Activated T-cell treated with anti-CD3 and anti-CD28 coated beads, Interleukin-2, amount 50 U/mL, for 72 hours (primary cell): ENCODE results near the gene PRSS38. TPM values are rescaled to one million over a fixed set of nuclear protein-coding genes. Genes with fewer than 3 reads are reported as not detected.
A peak's percentile ranks its signal among the peaks of the same experiment; 100 is the strongest.

ENCODE experiments used
- ATAC-seq, 2 donors: fragments of 150-1000 bp; cut with Tn5 transposase; replicated peaks in 1 of 2; 2 replicates each; pipeline ENCODE4 v1.10.0; 2021; ENCODE audit warnings: moderate library complexity in 2 of 2, mild to moderate bottlenecking in 1 of 2
- DNase-seq, 2 donors: peaks; one replicate each; pipeline ENCODE4 v3.0.0; 2021 to 2022; ENCODE audit warnings: mixed read lengths in 1 of 2
- H3K27ac Mint-ChIP-seq: one replicate; pipeline ENCODE4 v1.8.0; 2022; ENCODE audit warnings: mild to moderate bottlenecking, moderate library complexity, mixed read lengths
- H3K27me3 Mint-ChIP-seq: one replicate; pipeline ENCODE4 v1.8.0; 2022; ENCODE audit warnings: low read depth, mixed read lengths
- H3K36me3 Mint-ChIP-seq, 2 donors: one replicate each; pipeline ENCODE4 v1.8.0; 2022; ENCODE audit warnings: mixed read lengths in 2 of 2, mild to moderate bottlenecking in 1 of 2; ENCODE audit not compliant: insufficient read depth in 2 of 2
- H3K4me1 Mint-ChIP-seq: one replicate; pipeline ENCODE4 v1.8.0; 2022; ENCODE audit warnings: low read depth, mixed read lengths
- H3K4me3 Mint-ChIP-seq, 2 donors: one replicate each; pipeline ENCODE4 v1.8.0; 2022; ENCODE audit warnings: mild to moderate bottlenecking in 2 of 2, mixed read lengths in 2 of 2, moderate library complexity in 2 of 2
- H3K9me3 Mint-ChIP-seq, 2 donors: one replicate each; pipeline ENCODE4 v1.8.0; 2022; ENCODE audit warnings: mixed read lengths in 2 of 2
- total RNA-seq, 2 donors: library from RNA; stranded (reverse); gene quantifications; one replicate each; pipeline ENCODE4 v1.2.3, GENCODE V29; 2022

Gene PRSS38
- total RNA-seq, 2 donors from 2014 or later = not detected

GRCh38 chr1:227883641-227884301 is 68.3 kb downstream of the PRSS38 start:
- Mint-ChIP-seq H3K4me3 (no peak overlapping the region), H3K36me3 (no peaks in the 10 kb centered on the region), H3K27ac (no peak overlapping the region), H3K4me1 (peaks cover 12% of the 10 kb centered on the region), H3K27me3 (no peaks in the 10 kb centered on the region), H3K9me3 (no peaks in the 10 kb centered on the region)
- ATAC-seq (no peak), DNase-seq (no peak)

GRCh38 chr1:227884370-227885134 is 69.1 kb downstream of the PRSS38 start:
- DNase-seq (no peak), ATAC-seq (no peak)
- Mint-ChIP-seq H3K4me1 (peaks cover 12% of the 10 kb centered on the region), H3K27me3 (no peaks in the 10 kb centered on the region), H3K36me3 (no peaks in the 10 kb centered on the region), H3K27ac (no peak overlapping the region), H3K4me3 (no peak overlapping the region), H3K9me3 (no peaks in the 10 kb centered on the region)

- H3K36me3 Mint-ChIP-seq = no peaks in the 10 kb centered on the region
- H3K27ac Mint-ChIP-seq = no peak overlapping the region
These were observed 69.7 kb downstream of the PRSS38 start for GRCh38 chr1:227885135-227885647.

GRCh38 chr1:227885648-227886502 is 70.4 kb downstream of the PRSS38 start:
- H3K4me1 Mint-ChIP-seq = peaks cover 12% of the 10 kb centered on the region
- H3K4me3 Mint-ChIP-seq = peak overlapping the region in 1 of 2 donors; percentile 10
- ATAC-seq (peak in 1 of 2 donors; percentile 27), DNase-seq (no peak)
- no peaks in the 10 kb centered on the region for H3K36me3 Mint-ChIP-seq
- no peaks in the 10 kb centered on the region for H3K27me3 Mint-ChIP-seq
- no peak overlapping the region for H3K27ac Mint-ChIP-seq
- H3K9me3 Mint-ChIP-seq = no peaks in the 10 kb centered on the region

More at GRCh38 chr1:227885135-227885647, 69.7 kb downstream of the PRSS38 start:
- no peaks in the 10 kb centered on the region for H3K27me3 Mint-ChIP-seq
- DNase-seq = no peak
- H3K9me3 Mint-ChIP-seq = no peaks in the 10 kb centered on the region
- peaks cover 12% of the 10 kb centered on the region for H3K4me1 Mint-ChIP-seq
- peak in 1 of 2 donors; percentile 43 for ATAC-seq
- H3K4me3 Mint-ChIP-seq = peak overlapping the region in 1 of 2 donors; percentile 10

- H3K27ac Mint-ChIP-seq = no peak overlapping the region
- no peaks in the 10 kb centered on the region for H3K9me3 Mint-ChIP-seq
- H3K4me3 Mint-ChIP-seq = peak overlapping the region in 1 of 2 donors; percentile 32
- DNase-seq = no peak
- H3K36me3 Mint-ChIP-seq = no peaks in the 10 kb centered on the region
- no peaks in the 10 kb centered on the region for H3K27me3 Mint-ChIP-seq
- peaks cover 12% of the 10 kb centered on the region for H3K4me1 Mint-ChIP-seq
- ATAC-seq = no peak
These were observed 71.1 kb downstream of the PRSS38 start for GRCh38 chr1:227886503-227886961.

GRCh38 chr1:227886993-227887696 is 71.7 kb downstream of the PRSS38 start:
- Mint-ChIP-seq H3K27me3 (no peaks in the 10 kb centered on the region), H3K4me1 (peaks cover 12% of the 10 kb centered on the region), H3K36me3 (no peaks in the 10 kb centered on the region), H3K27ac (no peak overlapping the region), H3K9me3 (no peaks in the 10 kb centered on the region), H3K4me3 (peak overlapping the region in 1 of 2 donors; percentile 47)
- DNase-seq (peak; percentile 15 to 22), ATAC-seq (peak; percentile 21 to 38)

- no peaks in the 10 kb centered on the region for H3K36me3 Mint-ChIP-seq
- H3K4me3 Mint-ChIP-seq = peak overlapping the region; percentile 55 to 66
- DNase-seq (no peak), ATAC-seq (no peak)
- no peak overlapping the region for H3K27ac Mint-ChIP-seq
- peaks cover 12% of the 10 kb centered on the region for H3K4me1 Mint-ChIP-seq
- H3K27me3 Mint-ChIP-seq = no peaks in the 10 kb centered on the region
- H3K9me3 Mint-ChIP-seq = no peaks in the 10 kb centered on the region
These were observed 72.4 kb downstream of the PRSS38 start for GRCh38 chr1:227887697-227888403.

- no peaks in the 10 kb centered on the region for H3K27me3 Mint-ChIP-seq
- no peak overlapping the region for H3K4me3 Mint-ChIP-seq
- H3K4me1 Mint-ChIP-seq = peaks cover 12% of the 10 kb centered on the region
- ATAC-seq = no peak
- H3K9me3 Mint-ChIP-seq = no peaks in the 10 kb centered on the region
- no peak overlapping the region for H3K27ac Mint-ChIP-seq
- no peak for DNase-seq
- H3K36me3 Mint-ChIP-seq = no peaks in the 10 kb centered on the region
These were observed 73.0 kb downstream of the PRSS38 start for GRCh38 chr1:227888404-227889046.

- H3K27me3 Mint-ChIP-seq = no peaks in the 10 kb centered on the region
- no peak overlapping the region for H3K4me3 Mint-ChIP-seq
- no peak for ATAC-seq
- DNase-seq = no peak
- H3K36me3 Mint-ChIP-seq = no peaks in the 10 kb centered on the region
- no peaks in the 10 kb centered on the region for H3K9me3 Mint-ChIP-seq
- H3K4me1 Mint-ChIP-seq = peaks cover 12% of the 10 kb centered on the region
- H3K27ac Mint-ChIP-seq = no peak overlapping the region
These were observed 73.8 kb downstream of the PRSS38 start for GRCh38 chr1:227889047-227889862.

GRCh38 chr1:227889863-227890405 is 74.5 kb downstream of the PRSS38 start:
- no peak for ATAC-seq
- Mint-ChIP-seq H3K4me1 (peaks cover 12% of the 10 kb centered on the region), H3K36me3 (no peaks in the 10 kb centered on the region), H3K4me3 (no peak overlapping the region), H3K27me3 (no peaks in the 10 kb centered on the region), H3K9me3 (no peaks in the 10 kb centered on the region), H3K27ac (no peak overlapping the region)
- DNase-seq = no peak
